Suprapubic skin (tissue), 4 donors: Measurements from ENCODE around the gene ANKRD12.

ENCODE experiments used
- POLR2A ChIP-seq, 2 donors: fragments of 450-650 bp; IDR thresholded peaks; one replicate each; pipeline ENCODE4 v1.6.1; 2017; ENCODE audit warnings: antibody characterized with exemption in 2 of 2, mild to moderate bottlenecking in 2 of 2, moderate library complexity in 2 of 2
- POLR2AphosphoS5 ChIP-seq, 3 donors: sonication (generic); formaldehyde crosslinking; IDR thresholded peaks; one replicate each; pipeline ENCODE4 v1.6.1; 2017; ENCODE audit warnings: antibody characterized with exemption in 3 of 3
- TF ChIP-seq, protein P1 (sequence below), 2 donors: fragments of 200-600 bp in 1 of 2; fragments of 450-650 bp in 1 of 2; sonication (generic) in 1 of 2; IDR thresholded peaks; one replicate each; pipeline ENCODE4 v1.5.1; 2016 to 2019; ENCODE audit warnings: antibody characterized with exemption in 2 of 2, mild to moderate bottlenecking in 1 of 2, moderate library complexity in 1 of 2

DNA sequence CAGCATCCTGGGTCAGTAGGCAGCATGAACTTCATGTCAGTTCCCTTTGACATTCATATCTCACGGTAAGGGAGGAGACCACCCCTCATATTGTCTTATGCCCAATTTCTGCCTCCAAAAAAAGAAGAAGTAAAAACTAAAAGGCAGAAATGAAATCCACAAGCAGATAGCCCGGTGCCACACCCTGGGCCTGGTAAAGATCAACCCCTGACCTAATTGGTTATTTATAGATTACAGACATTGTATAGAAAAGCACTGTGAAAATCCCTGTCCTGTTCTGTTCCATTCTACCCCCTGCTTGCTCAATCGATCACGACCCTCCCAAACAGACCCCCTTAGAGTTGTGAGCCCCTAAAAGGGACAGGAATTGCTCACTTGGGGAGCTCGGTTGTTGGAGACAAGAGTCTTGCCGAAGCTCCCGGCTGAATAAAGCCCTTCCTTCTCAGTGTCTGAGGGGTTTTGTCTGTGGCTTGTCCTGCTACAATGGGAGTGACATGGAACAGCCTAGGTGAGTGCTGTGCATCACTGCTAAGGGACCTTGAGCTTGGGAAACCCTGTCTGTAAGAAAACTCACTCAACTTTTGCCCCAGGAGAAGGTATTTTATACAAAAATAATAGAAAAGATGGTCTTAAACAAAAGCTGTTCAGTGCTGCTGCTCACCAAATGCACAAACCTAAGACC, 23.0 kb upstream of the ANKRD12 start:
- TF ChIP-seq POLR2AphosphoS5 (IDR thresholded peaks at IDR 0.05) (no peak), POLR2A (IDR thresholded peaks at IDR 0.05) (no peak)
- TF ChIP-seq, protein P1, sequence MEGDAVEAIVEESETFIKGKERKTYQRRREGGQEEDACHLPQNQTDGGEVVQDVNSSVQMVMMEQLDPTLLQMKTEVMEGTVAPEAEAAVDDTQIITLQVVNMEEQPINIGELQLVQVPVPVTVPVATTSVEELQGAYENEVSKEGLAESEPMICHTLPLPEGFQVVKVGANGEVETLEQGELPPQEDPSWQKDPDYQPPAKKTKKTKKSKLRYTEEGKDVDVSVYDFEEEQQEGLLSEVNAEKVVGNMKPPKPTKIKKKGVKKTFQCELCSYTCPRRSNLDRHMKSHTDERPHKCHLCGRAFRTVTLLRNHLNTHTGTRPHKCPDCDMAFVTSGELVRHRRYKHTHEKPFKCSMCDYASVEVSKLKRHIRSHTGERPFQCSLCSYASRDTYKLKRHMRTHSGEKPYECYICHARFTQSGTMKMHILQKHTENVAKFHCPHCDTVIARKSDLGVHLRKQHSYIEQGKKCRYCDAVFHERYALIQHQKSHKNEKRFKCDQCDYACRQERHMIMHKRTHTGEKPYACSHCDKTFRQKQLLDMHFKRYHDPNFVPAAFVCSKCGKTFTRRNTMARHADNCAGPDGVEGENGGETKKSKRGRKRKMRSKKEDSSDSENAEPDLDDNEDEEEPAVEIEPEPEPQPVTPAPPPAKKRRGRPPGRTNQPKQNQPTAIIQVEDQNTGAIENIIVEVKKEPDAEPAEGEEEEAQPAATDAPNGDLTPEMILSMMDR (IDR thresholded peaks at IDR 0.05), result no peak
